H9 (cell line): ENCODE measurements around the gene CA12. TPM values are rescaled to one million over a fixed set of nuclear protein-coding genes. Genes with fewer than 3 reads are reported as not detected.

ENCODE experiments used
- DNase-seq: peaks from one replicate; pipeline ENCODE4 v3.0.0-alpha.2; 2017
- H2AFZ ChIP-seq: one replicate; pipeline ENCODE4 v1.6.1; 2013; ENCODE audit warnings: mild to moderate bottlenecking, low read length, control low read depth, moderate library complexity
- H2AK5ac ChIP-seq: 2 replicates; pipeline ENCODE4 v1.6.1; 2013; ENCODE audit warnings: low read length, control low read depth, mixed read lengths; ENCODE audit not compliant: insufficient read length
- H2BK120ac ChIP-seq: one replicate; pipeline ENCODE4 v1.6.1; 2013; ENCODE audit warnings: low read depth, mild to moderate bottlenecking, low read length, control low read depth, inconsistent platforms; ENCODE audit not compliant: poor library complexity, severe bottlenecking
- H2BK12ac ChIP-seq: 2 replicates; pipeline ENCODE4 v1.6.1; 2013; ENCODE audit warnings: low read length, control low read depth, mixed read lengths, low read depth; ENCODE audit not compliant: insufficient read length
- H2BK15ac ChIP-seq: 2 replicates; pipeline ENCODE4 v1.6.1; 2013; ENCODE audit warnings: low read depth, low read length, control low read depth
- H2BK20ac ChIP-seq: one replicate; pipeline ENCODE4 v1.6.1; 2013; ENCODE audit warnings: low read depth, mild to moderate bottlenecking, low read length, control low read depth, inconsistent platforms; ENCODE audit not compliant: poor library complexity, severe bottlenecking
- H2BK5ac ChIP-seq: 2 replicates; pipeline ENCODE4 v1.6.1; 2013; ENCODE audit warnings: low read length, control low read depth, mixed read lengths; ENCODE audit not compliant: insufficient read length
- H3K14ac ChIP-seq: 2 replicates; pipeline ENCODE4 v1.6.1; 2013; ENCODE audit warnings: low read length, control low read depth; ENCODE audit not compliant: insufficient read depth
- H3K18ac ChIP-seq: 2 replicates; pipeline ENCODE4 v1.6.1; 2013; ENCODE audit warnings: low read depth, mild to moderate bottlenecking, mixed read lengths, low read length, control low read depth; ENCODE audit not compliant: insufficient read length
- H3K23ac ChIP-seq: 2 replicates; pipeline ENCODE4 v1.6.1; 2013; ENCODE audit warnings: low read length, control low read depth, mixed read lengths, low read depth; ENCODE audit not compliant: insufficient read length
- H3K23me2 ChIP-seq: 2 replicates; pipeline ENCODE4 v1.6.1; 2013; ENCODE audit warnings: low read depth, mild to moderate bottlenecking, mixed read lengths, low read length, control low read depth; ENCODE audit not compliant: insufficient read length, poor library complexity, severe bottlenecking
- H3K27ac ChIP-seq: 2 replicates; pipeline ENCODE4 v1.5.1; 2013; ENCODE audit warnings: low read length, control low read depth, mixed read lengths, low read depth; ENCODE audit not compliant: insufficient read length
- H3K27me3 ChIP-seq: 2 replicates; pipeline ENCODE4 v1.6.1; 2013; ENCODE audit warnings: low read length, control low read depth, inconsistent platforms; ENCODE audit not compliant: insufficient read depth
- H3K4ac ChIP-seq: 2 replicates; pipeline ENCODE4 v1.6.1; 2013; ENCODE audit warnings: low read depth, mild to moderate bottlenecking, control low read depth, inconsistent platforms, low read length, moderate library complexity
- H3K4me1 ChIP-seq: 2 replicates; pipeline ENCODE4 v1.6.1; 2013; ENCODE audit warnings: low read length, control low read depth, inconsistent platforms; ENCODE audit not compliant: insufficient read depth
- H3K4me2 ChIP-seq: 2 replicates; pipeline ENCODE4 v1.6.1; 2013; ENCODE audit warnings: low read length, control low read depth, mixed read lengths; ENCODE audit not compliant: insufficient read length, insufficient read depth
- H3K56ac ChIP-seq: 2 replicates; pipeline ENCODE4 v1.6.1; 2013; ENCODE audit warnings: low read depth, mild to moderate bottlenecking, mixed read lengths, low read length, control low read depth; ENCODE audit not compliant: insufficient read length
- H3K79me1 ChIP-seq: 2 replicates; pipeline ENCODE4 v1.6.1; 2013; ENCODE audit warnings: low read depth, mild to moderate bottlenecking, moderate library complexity, low read length, control low read depth, inconsistent platforms; ENCODE audit not compliant: insufficient read depth, poor library complexity, severe bottlenecking
- H3K79me2 ChIP-seq: 2 replicates; pipeline ENCODE4 v1.6.1; 2013; ENCODE audit warnings: low read length, control low read depth, inconsistent platforms; ENCODE audit not compliant: insufficient read depth
- H3K9ac ChIP-seq: 2 replicates; pipeline ENCODE4 v1.6.1; 2013; ENCODE audit warnings: low read length, control low read depth, mixed read lengths; ENCODE audit not compliant: insufficient read length; ENCODE audit errors: extremely low read depth
- H3K9me3 ChIP-seq: one replicate; pipeline ENCODE4 v1.6.1; 2013; ENCODE audit warnings: low read depth, low read length, inconsistent platforms; ENCODE audit not compliant: control insufficient read depth
- H3T11ph ChIP-seq: one replicate; pipeline ENCODE4 v1.6.1; 2013; ENCODE audit warnings: mild to moderate bottlenecking, low read length, control low read depth, inconsistent platforms
- H4K20me1 ChIP-seq: one replicate; pipeline ENCODE4 v1.6.1; 2013; ENCODE audit not compliant: control insufficient read depth, insufficient read length, insufficient read depth
- H4K5ac ChIP-seq: 2 replicates; pipeline ENCODE4 v1.6.1; 2013; ENCODE audit warnings: low read depth, mild to moderate bottlenecking, mixed read lengths, low read length, control low read depth; ENCODE audit not compliant: insufficient read length
- H4K8ac ChIP-seq: replicated peaks from 2 replicates; pipeline ENCODE4 v1.6.1; 2013; ENCODE audit warnings: low read length, control low read depth, mixed read lengths, low read depth; ENCODE audit not compliant: insufficient read length
- H4K91ac ChIP-seq: 2 replicates; pipeline ENCODE4 v1.6.1; 2013; ENCODE audit warnings: low read depth, mild to moderate bottlenecking, moderate library complexity, mixed read lengths, low read length, control low read depth; ENCODE audit not compliant: insufficient read length
- H3K27ac Mint-ChIP-seq, 3 experiments: 2 replicates in 2 of 3; 3 replicates in 1 of 3; pipeline ENCODE4 v1.8.0; 2020 to 2021; ENCODE audit warnings: mixed read lengths in 3 of 3, mild to moderate bottlenecking in 1 of 3, moderate library complexity in 1 of 3
- H3K27me3 Mint-ChIP-seq: 2 replicates; pipeline ENCODE4 v1.8.0; 2021; ENCODE audit warnings: low read depth, mild to moderate bottlenecking, moderate library complexity, mixed read lengths
- H3K36me3 Mint-ChIP-seq, 3 experiments: 2 replicates in 2 of 3; 3 replicates in 1 of 3; pipeline ENCODE4 v1.8.0; 2020 to 2021; ENCODE audit warnings: low read depth in 3 of 3, mixed read lengths in 3 of 3; ENCODE audit not compliant: insufficient read depth in 1 of 3
- H3K4me1 Mint-ChIP-seq, 2 experiments: 2 replicates each; pipeline ENCODE4 v1.8.0; 2020; ENCODE audit warnings: mixed read lengths in 2 of 2
- H3K4me3 Mint-ChIP-seq, 2 experiments: 2 replicates in 1 of 2; 3 replicates in 1 of 2; pipeline ENCODE4 v1.8.0; 2020 to 2021; ENCODE audit warnings: mild to moderate bottlenecking in 2 of 2, mixed read lengths in 2 of 2, moderate library complexity in 1 of 2
- H3K9me3 Mint-ChIP-seq, 2 experiments: 2 replicates in 1 of 2; 3 replicates in 1 of 2; pipeline ENCODE4 v1.8.0; 2020; ENCODE audit warnings: mild to moderate bottlenecking in 2 of 2, mixed read lengths in 2 of 2, moderate library complexity in 1 of 2
- WGBS: extraction: QIAGEN DNeasy Blood & Tissue Kit; methylation state at CpG from one replicate; pipeline ENCODE4 v1.1.7; 2013; ENCODE audit warnings: missing lambda C conversion rate, low lambda C conversion rate, mixed read lengths; ENCODE audit not compliant: insufficient read length; ENCODE audit errors: extremely low coverage; 5-methylcytosine and 5-hydroxymethylcytosine counted together
- total RNA-seq: library from RNA; stranded (reverse); gene quantifications from 2 replicates; pipeline ENCODE4 v1.2.1, GENCODE V29; 2021
- TF ChIP-seq, protein P1 (sequence below): fragments of 200-600 bp; sonication (generic); conservative IDR thresholded peaks from 3 replicates; pipeline ENCODE4 v1.8.0; 2021; ENCODE audit warnings: antibody characterized with exemption, mild to moderate bottlenecking

Gene CA12
- total RNA-seq, 1 experiment from 2014 or later, result 0.68 TPM

GRCh38 chr15:63384906-63385305, 3.3 kb upstream of the CA12 start:
- H3K27me3 Mint-ChIP-seq, result peaks cover 67% of the 10 kb centered on the region
- Histone ChIP-seq H2BK120ac (no peak overlapping the region), H2AFZ (no peak overlapping the region), H3K9ac (no peak overlapping the region), H3K79me1 (no peaks in the 10 kb centered on the region), H4K20me1 (no peaks in the 10 kb centered on the region), H2BK15ac (no peak overlapping the region), H2BK5ac (no peak overlapping the region), H3T11ph (no peak overlapping the region), H3K4me1 (no peaks in the 10 kb centered on the region; the same call in 1 of the 2 replicates), H3K27ac (no peak overlapping the region), H3K9me3 (no peaks in the 10 kb centered on the region), H3K56ac (no peak overlapping the region), H3K18ac (no peak overlapping the region), H4K91ac (no peak overlapping the region), H3K14ac (no peak overlapping the region), H3K27me3 (peaks cover 9% of the 10 kb centered on the region; the same call in 1 of the 2 replicates), H3K4ac (no peak overlapping the region), H3K4me2 (no peak overlapping the region), H2BK20ac (no peak overlapping the region), H4K8ac (no peak overlapping the region), H3K79me2 (no peaks in the 10 kb centered on the region), H4K5ac (no peak overlapping the region), H2AK5ac (no peak overlapping the region), H3K23ac (no peak overlapping the region), H3K23me2 (peaks cover 11% of the 10 kb centered on the region), H2BK12ac (no peak overlapping the region)
- H3K4me1 Mint-ChIP-seq, result peaks cover 23 to 28% of the 10 kb centered on the region in 2 experiments
- no peak overlapping the region for H3K27ac Mint-ChIP-seq
- no peak overlapping the region for H3K4me3 Mint-ChIP-seq
- TF ChIP-seq, protein P1, sequence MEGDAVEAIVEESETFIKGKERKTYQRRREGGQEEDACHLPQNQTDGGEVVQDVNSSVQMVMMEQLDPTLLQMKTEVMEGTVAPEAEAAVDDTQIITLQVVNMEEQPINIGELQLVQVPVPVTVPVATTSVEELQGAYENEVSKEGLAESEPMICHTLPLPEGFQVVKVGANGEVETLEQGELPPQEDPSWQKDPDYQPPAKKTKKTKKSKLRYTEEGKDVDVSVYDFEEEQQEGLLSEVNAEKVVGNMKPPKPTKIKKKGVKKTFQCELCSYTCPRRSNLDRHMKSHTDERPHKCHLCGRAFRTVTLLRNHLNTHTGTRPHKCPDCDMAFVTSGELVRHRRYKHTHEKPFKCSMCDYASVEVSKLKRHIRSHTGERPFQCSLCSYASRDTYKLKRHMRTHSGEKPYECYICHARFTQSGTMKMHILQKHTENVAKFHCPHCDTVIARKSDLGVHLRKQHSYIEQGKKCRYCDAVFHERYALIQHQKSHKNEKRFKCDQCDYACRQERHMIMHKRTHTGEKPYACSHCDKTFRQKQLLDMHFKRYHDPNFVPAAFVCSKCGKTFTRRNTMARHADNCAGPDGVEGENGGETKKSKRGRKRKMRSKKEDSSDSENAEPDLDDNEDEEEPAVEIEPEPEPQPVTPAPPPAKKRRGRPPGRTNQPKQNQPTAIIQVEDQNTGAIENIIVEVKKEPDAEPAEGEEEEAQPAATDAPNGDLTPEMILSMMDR, result no peak
- no CpG with 5 or more reads among the region's 2 CpGs for WGBS
- no peak for DNase-seq
- no peaks in the 10 kb centered on the region for H3K36me3 Mint-ChIP-seq
- H3K9me3 Mint-ChIP-seq, result no peaks in the 10 kb centered on the region
